IMR-90 (cell line): Measurements from ENCODE around the gene ATP10A. TPM values are rescaled to one million over a fixed set of nuclear protein-coding genes. Genes with fewer than 3 reads are reported as not detected.
A peak's percentile ranks its signal among the peaks of the same experiment; 100 is the strongest.

ENCODE experiments used
- ATAC-seq: fragments of 200-7000 bp; cut with Tn5 transposase; 2 replicates; pipeline ENCODE4 v1.9.1; 2020; ENCODE audit warnings: low read depth, mild to moderate bottlenecking, moderate library complexity
- BruUV-seq: library from RNA; stranded (reverse); fragments of 400-500 nt; replicated peaks from 2 replicates; lab custom pipeline; 2021; lab: Mats Ljungman, UMichigan
- CTCF ChIA-PET: fragments of 300-600 bp; formaldehyde crosslinking; extraction: SDS; loops from one replicate; lab custom pipeline; 2021; ENCODE audit warnings: antibody characterized with exemption; lab: Yijun Ruan, JAX
- POLR2A ChIA-PET: fragments of 300-600 bp; sonication (Branson Sonifier 250); formaldehyde crosslinking; loops from one replicate; lab custom pipeline; 2022; ENCODE audit warnings: antibody characterized with exemption; ENCODE audit not compliant: unreplicated experiment; lab: Charles Lee
- DNase-seq: peaks from one replicate; pipeline ENCODE4 v3.0.0; 2013
- H2AFZ ChIP-seq: replicated peaks from 2 replicates; pipeline ENCODE3; 2013; ENCODE audit warnings: low read length, mild to moderate bottlenecking; ENCODE audit not compliant: poor library complexity
- H2AK5ac ChIP-seq: 2 replicates; pipeline ENCODE4 v1.6.1; 2013; ENCODE audit warnings: low read depth, low read length, inconsistent platforms
- H2AK9ac ChIP-seq: replicated peaks from 2 replicates; pipeline ENCODE3; 2013; ENCODE audit warnings: mild to moderate bottlenecking, low read depth, low read length, moderate library complexity; ENCODE audit not compliant: poor library complexity
- H2BK120ac ChIP-seq: 2 replicates; pipeline ENCODE4 v1.6.1; 2013; ENCODE audit warnings: low read depth, low read length, inconsistent platforms
- H2BK15ac ChIP-seq: 3 replicates; pipeline ENCODE4 v1.6.1; 2013; ENCODE audit warnings: low read depth, low read length, inconsistent platforms
- H2BK20ac ChIP-seq: 2 replicates; pipeline ENCODE4 v1.6.1; 2013; ENCODE audit warnings: low read depth, mild to moderate bottlenecking, inconsistent platforms, low read length, moderate library complexity
- H2BK5ac ChIP-seq: 2 replicates; pipeline ENCODE4 v1.6.1; 2013; ENCODE audit warnings: mild to moderate bottlenecking, low read depth, low read length, inconsistent platforms; ENCODE audit not compliant: poor library complexity, severe bottlenecking
- H3K14ac ChIP-seq: replicated peaks from 2 replicates; pipeline ENCODE4 v1.6.1; 2013; ENCODE audit warnings: low read depth, low read length, inconsistent platforms
- H3K18ac ChIP-seq: 2 replicates; pipeline ENCODE4 v1.6.1; 2013; ENCODE audit warnings: low read depth, low read length, control low read depth
- H3K23ac ChIP-seq: 2 replicates; pipeline ENCODE4 v1.6.1; 2013; ENCODE audit warnings: low read depth, low read length, inconsistent platforms
- H3K27ac ChIP-seq: 2 replicates; pipeline ENCODE4 v1.5.1; 2013; ENCODE audit warnings: mild to moderate bottlenecking, control low read depth, low read length; ENCODE audit not compliant: insufficient read depth
- H3K27me3 ChIP-seq: 2 replicates; pipeline ENCODE4 v1.6.1; 2013; ENCODE audit warnings: low read length; ENCODE audit not compliant: control insufficient read depth, insufficient read depth
- H3K36me3 ChIP-seq: 2 replicates; pipeline ENCODE4 v1.6.1; 2013; ENCODE audit warnings: low read length, mixed read lengths; ENCODE audit not compliant: control insufficient read depth, insufficient read depth
- H3K4ac ChIP-seq: 2 replicates; pipeline ENCODE4 v1.6.1; 2013; ENCODE audit warnings: low read depth, low read length, inconsistent platforms
- H3K4me1 ChIP-seq: 2 replicates; pipeline ENCODE4 v1.6.1; 2013; ENCODE audit warnings: low read length, mixed read lengths; ENCODE audit not compliant: control insufficient read depth, insufficient read depth
- H3K4me2 ChIP-seq: 2 replicates; pipeline ENCODE4 v1.6.1; 2013; ENCODE audit warnings: low read depth, mild to moderate bottlenecking, control low read depth, low read length, moderate library complexity
- H3K4me3 ChIP-seq: 2 replicates; pipeline ENCODE4 v1.5.1; 2013; ENCODE audit warnings: low read depth, mild to moderate bottlenecking, control low read depth, low read length, moderate library complexity; ENCODE audit not compliant: insufficient read depth
- H3K56ac ChIP-seq: 2 replicates; pipeline ENCODE4 v1.6.1; 2013; ENCODE audit warnings: low read length, inconsistent platforms; ENCODE audit not compliant: insufficient read depth; ENCODE audit errors: extremely low read depth
- H3K79me1 ChIP-seq, 2 experiments: 2 replicates each; pipeline ENCODE4 v1.6.1; 2013; ENCODE audit warnings: low read length in 2 of 2, inconsistent platforms in 1 of 2, low read depth in 1 of 2
- H3K9ac ChIP-seq: 2 replicates; pipeline ENCODE4 v1.6.1; 2013; ENCODE audit warnings: low read depth, low read length, control low read depth
- H3K9me1 ChIP-seq: 2 replicates; pipeline ENCODE4 v1.6.1; 2013; ENCODE audit warnings: low read length, inconsistent platforms; ENCODE audit not compliant: insufficient read depth
- H3K9me3 ChIP-seq: 2 replicates; pipeline ENCODE4 v1.6.1; 2013; ENCODE audit warnings: low read length; ENCODE audit not compliant: control insufficient read depth, insufficient read depth
- H4K20me1 ChIP-seq: 2 replicates; pipeline ENCODE4 v1.6.1; 2013; ENCODE audit warnings: low read length, inconsistent platforms; ENCODE audit not compliant: insufficient read depth
- H4K5ac ChIP-seq: 2 replicates; pipeline ENCODE4 v1.6.1; 2013; ENCODE audit warnings: mild to moderate bottlenecking, low read depth, low read length, control low read depth
- H4K8ac ChIP-seq, 2 experiments: 2 replicates each; pipeline ENCODE4 v1.6.1; 2013; ENCODE audit warnings: low read depth in 2 of 2, low read length in 2 of 2, control low read depth in 1 of 2, inconsistent platforms in 1 of 2
- H4K91ac ChIP-seq: 2 replicates; pipeline ENCODE4 v1.6.1; 2013; ENCODE audit warnings: low read depth, low read length, inconsistent platforms; ENCODE audit not compliant: insufficient read depth
- CHD1 ChIP-seq: IDR thresholded peaks from 2 replicates; pipeline ENCODE4 v1.6.1; 2012; ENCODE audit warnings: low read depth, low read length, improper control_type of control experiment
- WGBS, 2 experiments: methylation state at CpG; one replicate each; pipeline versions ENCODE4 v1.1.5 to v1.1.7; 2013; ENCODE audit warnings: missing lambda C conversion rate in 2 of 2; ENCODE audit not compliant: insufficient read length in 1 of 2; ENCODE audit errors: extremely low coverage in 2 of 2; 5-methylcytosine and 5-hydroxymethylcytosine counted together
- dilution Hi-C: fragments of 300-500 bp; cut with HindIII; formaldehyde crosslinking; loops from one replicate; pipeline ENCODE4 v1.14.3; 2018; ENCODE audit warnings: low sequenced_read_pairs; ENCODE audit not compliant: unreplicated experiment
- in situ Hi-C: fragments of 300-500 bp; cut with MboI; formaldehyde crosslinking; loops from 3 replicates; pipeline ENCODE4 v1.14.3; 2019; ENCODE audit warnings: low sequenced_read_pairs, inconsistent platforms, mixed read lengths
- intact Hi-C: fragments of 100-400 bp; cut with micrococcal nuclease; formaldehyde crosslinking; loops from 2 replicates; pipeline ENCODE4 v1.10.0; 2022
- polyA plus RNA-seq, 3 experiments: library from polyadenylated mRNA; depleted of rRNA; stranded (reverse); fragments of >200 nt; gene quantifications; 2 replicates each; pipeline ENCODE4 v1.2.3, GENCODE V29; 2012; ENCODE audit warnings: low replicate concordance in 1 of 3
- total RNA-seq: library from RNA; depleted of rRNA; stranded (reverse); fragments of >200 nt; gene quantifications from 2 replicates; pipeline ENCODE4 v1.2.3, GENCODE V29; 2012

ATP10A gene
- total and polyA plus RNA-seq, 2 of the 4 experiments (the other 2 are of a cell fraction) = 13.8 to 16.0 TPM

GRCh38 chr15:25849157-25849921, 13.8 kb downstream of the ATP10A start:
- Histone ChIP-seq H2AFZ (peak overlapping the region; percentile 46), H4K91ac (peak overlapping the region; percentile 62), H3K14ac (peak overlapping the region; percentile 95), H4K8ac (peak overlapping the region; percentile 87 to 98; a peak in 3 of 4 replicates), H3K9ac (peak overlapping the region; percentile 47), H3K9me3 (no peaks in the 10 kb centered on the region), H2BK20ac (peak overlapping the region; percentile 42), H3K36me3 (no peaks in the 10 kb centered on the region), H2BK120ac (peak overlapping the region; percentile 56), H2AK5ac (peak overlapping the region; percentile 37; the same call in 1 of the 2 replicates), H2BK5ac (peak overlapping the region; percentile 92), H3K27me3 (no peaks in the 10 kb centered on the region), H3K9me1 (peaks cover 38% of the 10 kb centered on the region), H3K4me1 (peaks cover 26% of the 10 kb centered on the region), H3K18ac (peak overlapping the region; percentile 12; the same call in 1 of the 2 replicates), H4K5ac (peak overlapping the region; percentile 21), H3K4me3 (peak overlapping the region; percentile 17; the same call in 1 of the 2 replicates), H3K4me2 (peak overlapping the region; percentile 73), H3K79me1 (peaks cover 18 to 75% of the 10 kb centered on the region in 2 experiments; a peak in 3 of 4 replicates), H4K20me1 (no peaks in the 10 kb centered on the region; the same call in 1 of the 2 replicates), H3K27ac (peak overlapping the region; percentile 51), H2BK15ac (peak overlapping the region; percentile 39; the same call in 1 of the 3 replicates), H3K56ac (0 out of 2 replicates have a peak overlapping the region, but pooled peaks have one; percentile 42), H2AK9ac (peak overlapping the region; percentile 7), H3K23ac (peak overlapping the region; percentile 55), H3K4ac (peak overlapping the region; percentile 95)
- POLR2A ChIA-PET = no interaction called here
- DNase-seq (peak; percentile 83), ATAC-seq (peak; percentile 21)
- BruUV-seq = no TSS peak
- no peak for TF ChIP-seq CHD1
- in situ Hi-C loops (no loop called here), intact Hi-C loops (no loop called here), dilution Hi-C loops (no loop called here)
- WGBS, 2 experiments = 39% methylated on average over 4 of the region's 11 CpGs; no CpG with 5 or more reads in 1 of the 2 experiments
- CTCF ChIA-PET = interaction anchor here (1.0 kb wide), 1 partner anchor 84 kb away, joined by 4 read pairs; no protein-coding TSS in a partner anchor
